HepG2 (cell line): ENCODE results near the gene NRL. TPM values are rescaled to one million over a fixed set of nuclear protein-coding genes. Genes with fewer than 3 reads are reported as not detected.

Experiments used
- CC2D1A ChIP-seq: sonication (generic); formaldehyde crosslinking; IDR thresholded peaks from 2 replicates; pipeline ENCODE4 v1.8.1; 2023; ENCODE audit warnings: mild to moderate bottlenecking, missing genetic modification reagents
- CHD2 ChIP-seq: IDR thresholded peaks from 2 replicates; pipeline ENCODE4 v1.6.1; 2011; ENCODE audit warnings: low read depth, low read length, improper control_type of control experiment
- FOSL1 ChIP-seq: sonication (generic); formaldehyde crosslinking; IDR thresholded peaks from 2 replicates; pipeline ENCODE4 v1.9.0; 2021; ENCODE audit warnings: missing genetic modification reagents, borderline replicate concordance
- HNRNPLL ChIP-seq: fragments of 200-400 bp; formaldehyde crosslinking; IDR thresholded peaks from 2 replicates; pipeline ENCODE4 v1.6.1; 2017; ENCODE audit warnings: mild to moderate bottlenecking, low read depth, low read length; ENCODE audit not compliant: poor library complexity, severe bottlenecking
- NRL ChIP-seq: sonication (generic); formaldehyde crosslinking; IDR thresholded peaks from 2 replicates; pipeline ENCODE4 v1.5.0; 2020; ENCODE audit warnings: missing genetic modification reagents, mild to moderate bottlenecking, moderate library complexity, borderline replicate concordance
- U2AF1 ChIP-seq: fragments of 200-400 bp; formaldehyde crosslinking; optimal IDR thresholded peaks from 2 replicates; pipeline ENCODE3; 2017; ENCODE audit warnings: mild to moderate bottlenecking, low read depth, low read length
- ZNF329 ChIP-seq: sonication (generic); formaldehyde crosslinking; IDR thresholded peaks from 2 replicates; pipeline ENCODE4 v1.9.0; 2021; ENCODE audit warnings: low read depth, mild to moderate bottlenecking, missing genetic modification reagents
- ZNF446 ChIP-seq: sonication (generic); formaldehyde crosslinking; IDR thresholded peaks from 2 replicates; pipeline ENCODE4 v1.5.0; 2020; ENCODE audit warnings: mild to moderate bottlenecking, missing genetic modification reagents
- ZNF556 ChIP-seq: sonication (generic); formaldehyde crosslinking; IDR thresholded peaks from 2 replicates; pipeline ENCODE4 v1.4.0; 2020; ENCODE audit warnings: mild to moderate bottlenecking, missing genetic modification reagents, borderline replicate concordance
- ZNF652 ChIP-seq: IDR thresholded peaks from 2 replicates; pipeline ENCODE4 v1.6.1; 2016; ENCODE audit warnings: low read depth, borderline replicate concordance
- polyA plus RNA-seq, 8 experiments: library from polyadenylated mRNA; depleted of rRNA in 3 of 8; stranded (reverse) in 7 of 8; unstranded in 1 of 8; fragments of >200 nt; fragmentation: Illumina TruSeq in 4 of 8; extraction: Trizol in 4 of 8; gene quantifications; 2 replicates each; pipeline versions ENCODE4 v1.2.1 to v1.2.3, GENCODE V29; 2011 to 2016; ENCODE audit warnings: low read depth in 4 of 8, missing spikeins in 1 of 8, mixed read lengths in 1 of 8; ENCODE audit not compliant: insufficient read depth in 1 of 8
- total RNA-seq, 5 experiments: library from RNA; depleted of rRNA; stranded (reverse); fragments of >200 nt; fragmentation: Illumina TruSeq; extraction: Trizol; gene quantifications; 2 replicates each; pipeline ENCODE4 v1.2.3, GENCODE V29; 2016; ENCODE audit warnings: low read depth in 1 of 5
- TF ChIP-seq, protein P1 (sequence below): sonication (generic); formaldehyde crosslinking; IDR thresholded peaks from 2 replicates; pipeline ENCODE4 v1.4.0; 2020; ENCODE audit warnings: missing genetic modification reagents
- TF ChIP-seq, protein P2 (sequence below): sonication (generic); formaldehyde crosslinking; IDR thresholded peaks from 2 replicates; pipeline ENCODE4 v1.4.0; 2020; ENCODE audit warnings: missing genetic modification reagents, borderline replicate concordance
- TF ChIP-seq, protein P3 (sequence below): sonication (generic); formaldehyde crosslinking; IDR thresholded peaks from 2 replicates; pipeline ENCODE4 v1.5.1; 2020; ENCODE audit warnings: missing genetic modification reagents, mild to moderate bottlenecking, borderline replicate concordance
- TF ChIP-seq, protein P4 (sequence below): fragments of 450-650 bp; IDR thresholded peaks from 2 replicates; pipeline ENCODE4 v1.6.1; 2017

The NRL gene
- total and polyA plus RNA-seq, 2 of the 13 experiments (the other 11 are each of a cell fraction or from before 2014, with no cell fraction given), result 2.5 to 4.7 TPM

DNA sequence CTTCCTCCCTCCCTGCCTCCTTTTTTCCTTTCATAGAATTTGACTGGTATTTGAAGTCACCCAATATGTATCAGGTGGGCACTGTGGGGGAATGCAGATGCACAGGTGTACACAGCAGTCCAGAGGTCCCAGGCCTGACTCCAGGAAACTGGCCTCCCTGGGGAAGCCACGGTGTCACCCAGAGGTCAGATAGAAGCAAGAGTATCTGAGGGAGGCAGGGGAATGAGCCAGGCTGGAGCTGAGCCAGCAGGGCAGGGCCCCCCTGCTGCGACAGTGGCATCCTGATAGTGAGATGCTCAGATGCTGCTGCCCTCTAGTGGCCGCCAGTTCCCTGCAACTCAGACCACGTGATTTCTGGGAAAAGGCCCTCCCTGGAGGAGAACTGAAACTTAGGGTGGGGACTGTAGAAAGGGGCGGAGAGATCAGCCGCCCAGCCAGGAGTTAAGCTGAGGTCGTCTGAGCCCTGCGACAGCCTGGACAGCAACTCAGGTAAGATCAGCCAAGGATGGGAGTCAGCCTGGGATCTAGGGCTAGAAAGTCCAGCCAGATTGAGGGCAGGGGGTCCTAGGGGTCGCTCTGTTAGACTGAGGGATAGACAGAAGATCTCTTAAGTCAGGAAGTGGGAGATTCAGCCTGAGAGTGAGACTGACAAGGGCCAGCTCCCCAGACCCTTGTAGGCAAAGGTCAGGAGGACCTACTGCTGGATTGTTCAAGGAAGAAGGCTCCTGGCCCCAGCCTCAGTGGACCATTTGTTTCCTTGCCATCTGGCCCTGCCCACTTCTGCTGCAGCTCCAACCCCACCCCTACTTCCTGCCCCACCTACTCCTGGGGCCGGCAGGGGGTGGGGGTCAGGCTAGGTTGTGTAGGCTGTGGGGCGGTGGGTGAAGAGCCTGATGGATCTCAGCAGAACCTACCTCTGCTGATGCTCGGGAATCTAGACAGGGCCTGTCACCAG, 46.4 kb upstream of the NRL start, which contains the start of gene IRF9 (continued):
- TF ChIP-seq, protein P1, sequence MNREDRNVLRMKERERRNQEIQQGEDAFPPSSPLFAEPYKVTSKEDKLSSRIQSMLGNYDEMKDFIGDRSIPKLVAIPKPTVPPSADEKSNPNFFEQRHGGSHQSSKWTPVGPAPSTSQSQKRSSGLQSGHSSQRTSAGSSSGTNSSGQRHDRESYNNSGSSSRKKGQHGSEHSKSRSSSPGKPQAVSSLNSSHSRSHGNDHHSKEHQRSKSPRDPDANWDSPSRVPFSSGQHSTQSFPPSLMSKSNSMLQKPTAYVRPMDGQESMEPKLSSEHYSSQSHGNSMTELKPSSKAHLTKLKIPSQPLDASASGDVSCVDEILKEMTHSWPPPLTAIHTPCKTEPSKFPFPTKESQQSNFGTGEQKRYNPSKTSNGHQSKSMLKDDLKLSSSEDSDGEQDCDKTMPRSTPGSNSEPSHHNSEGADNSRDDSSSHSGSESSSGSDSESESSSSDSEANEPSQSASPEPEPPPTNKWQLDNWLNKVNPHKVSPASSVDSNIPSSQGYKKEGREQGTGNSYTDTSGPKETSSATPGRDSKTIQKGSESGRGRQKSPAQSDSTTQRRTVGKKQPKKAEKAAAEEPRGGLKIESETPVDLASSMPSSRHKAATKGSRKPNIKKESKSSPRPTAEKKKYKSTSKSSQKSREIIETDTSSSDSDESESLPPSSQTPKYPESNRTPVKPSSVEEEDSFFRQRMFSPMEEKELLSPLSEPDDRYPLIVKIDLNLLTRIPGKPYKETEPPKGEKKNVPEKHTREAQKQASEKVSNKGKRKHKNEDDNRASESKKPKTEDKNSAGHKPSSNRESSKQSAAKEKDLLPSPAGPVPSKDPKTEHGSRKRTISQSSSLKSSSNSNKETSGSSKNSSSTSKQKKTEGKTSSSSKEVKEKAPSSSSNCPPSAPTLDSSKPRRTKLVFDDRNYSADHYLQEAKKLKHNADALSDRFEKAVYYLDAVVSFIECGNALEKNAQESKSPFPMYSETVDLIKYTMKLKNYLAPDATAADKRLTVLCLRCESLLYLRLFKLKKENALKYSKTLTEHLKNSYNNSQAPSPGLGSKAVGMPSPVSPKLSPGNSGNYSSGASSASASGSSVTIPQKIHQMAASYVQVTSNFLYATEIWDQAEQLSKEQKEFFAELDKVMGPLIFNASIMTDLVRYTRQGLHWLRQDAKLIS (CRISPR knock-in tag), result no peak; the same call in 1 of the 2 replicates
- TF ChIP-seq U2AF1 (peak; percentile 100), CC2D1A (CRISPR knock-in tag) (no peak), HNRNPLL (peak; percentile 38), FOSL1 (CRISPR knock-in tag) (no peak; the same call in 1 of the 2 replicates), ZNF556 (CRISPR knock-in tag) (peak; percentile 92; the same call in 1 of the 2 replicates), CHD2 (no peak; the same call in 1 of the 2 replicates), ZNF446 (CRISPR knock-in tag) (no peak), NRL (CRISPR knock-in tag) (peak; percentile 93), ZNF652 (CRISPR knock-in tag) (peak; percentile 83), ZNF329 (peak; percentile 93)
- TF ChIP-seq, protein P2, sequence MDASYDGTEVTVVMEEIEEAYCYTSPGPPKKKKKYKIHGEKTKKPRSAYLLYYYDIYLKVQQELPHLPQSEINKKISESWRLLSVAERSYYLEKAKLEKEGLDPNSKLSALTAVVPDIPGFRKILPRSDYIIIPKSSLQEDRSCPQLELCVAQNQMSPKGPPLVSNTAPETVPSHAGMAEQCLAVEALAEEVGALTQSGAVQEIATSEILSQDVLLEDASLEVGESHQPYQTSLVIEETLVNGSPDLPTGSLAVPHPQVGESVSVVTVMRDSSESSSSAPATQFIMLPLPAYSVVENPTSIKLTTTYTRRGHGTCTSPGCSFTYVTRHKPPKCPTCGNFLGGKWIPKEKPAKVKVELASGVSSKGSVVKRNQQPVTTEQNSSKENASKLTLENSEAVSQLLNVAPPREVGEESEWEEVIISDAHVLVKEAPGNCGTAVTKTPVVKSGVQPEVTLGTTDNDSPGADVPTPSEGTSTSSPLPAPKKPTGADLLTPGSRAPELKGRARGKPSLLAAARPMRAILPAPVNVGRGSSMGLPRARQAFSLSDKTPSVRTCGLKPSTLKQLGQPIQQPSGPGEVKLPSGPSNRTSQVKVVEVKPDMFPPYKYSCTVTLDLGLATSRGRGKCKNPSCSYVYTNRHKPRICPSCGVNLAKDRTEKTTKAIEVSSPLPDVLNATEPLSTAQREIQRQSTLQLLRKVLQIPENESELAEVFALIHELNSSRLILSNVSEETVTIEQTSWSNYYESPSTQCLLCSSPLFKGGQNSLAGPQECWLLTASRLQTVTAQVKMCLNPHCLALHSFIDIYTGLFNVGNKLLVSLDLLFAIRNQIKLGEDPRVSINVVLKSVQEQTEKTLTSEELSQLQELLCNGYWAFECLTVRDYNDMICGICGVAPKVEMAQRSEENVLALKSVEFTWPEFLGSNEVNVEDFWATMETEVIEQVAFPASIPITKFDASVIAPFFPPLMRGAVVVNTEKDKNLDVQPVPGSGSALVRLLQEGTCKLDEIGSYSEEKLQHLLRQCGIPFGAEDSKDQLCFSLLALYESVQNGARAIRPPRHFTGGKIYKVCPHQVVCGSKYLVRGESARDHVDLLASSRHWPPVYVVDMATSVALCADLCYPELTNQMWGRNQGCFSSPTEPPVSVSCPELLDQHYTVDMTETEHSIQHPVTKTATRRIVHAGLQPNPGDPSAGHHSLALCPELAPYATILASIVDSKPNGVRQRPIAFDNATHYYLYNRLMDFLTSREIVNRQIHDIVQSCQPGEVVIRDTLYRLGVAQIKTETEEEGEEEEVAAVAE (CRISPR knock-in tag), result peak; percentile 98
- TF ChIP-seq, protein P3, sequence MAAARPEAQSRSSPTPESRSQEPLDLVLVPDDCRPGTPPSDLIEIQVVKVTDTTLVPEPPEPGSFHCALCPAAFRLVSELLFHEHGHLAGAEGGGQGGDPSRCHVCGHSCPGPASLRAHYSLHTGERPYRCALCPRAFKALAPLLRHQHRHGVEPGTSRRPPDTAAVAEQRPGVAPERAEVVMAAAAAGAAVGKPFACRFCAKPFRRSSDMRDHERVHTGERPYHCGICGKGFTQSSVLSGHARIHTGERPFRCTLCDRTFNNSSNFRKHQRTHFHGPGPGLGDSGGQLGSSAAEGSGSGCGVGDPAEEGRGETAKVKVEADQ (CRISPR knock-in tag), result peak; percentile 89
- TF ChIP-seq, protein P4, sequence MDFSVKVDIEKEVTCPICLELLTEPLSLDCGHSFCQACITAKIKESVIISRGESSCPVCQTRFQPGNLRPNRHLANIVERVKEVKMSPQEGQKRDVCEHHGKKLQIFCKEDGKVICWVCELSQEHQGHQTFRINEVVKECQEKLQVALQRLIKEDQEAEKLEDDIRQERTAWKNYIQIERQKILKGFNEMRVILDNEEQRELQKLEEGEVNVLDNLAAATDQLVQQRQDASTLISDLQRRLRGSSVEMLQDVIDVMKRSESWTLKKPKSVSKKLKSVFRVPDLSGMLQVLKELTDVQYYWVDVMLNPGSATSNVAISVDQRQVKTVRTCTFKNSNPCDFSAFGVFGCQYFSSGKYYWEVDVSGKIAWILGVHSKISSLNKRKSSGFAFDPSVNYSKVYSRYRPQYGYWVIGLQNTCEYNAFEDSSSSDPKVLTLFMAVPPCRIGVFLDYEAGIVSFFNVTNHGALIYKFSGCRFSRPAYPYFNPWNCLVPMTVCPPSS, result no peak; the same call in 1 of the 2 replicates
